HG03342 (cell line): ENCODE measurements around the gene NEK4.
"Not testable (repeated sequence)": the region's sequence is repeated elsewhere in the genome, so short reads cannot be mapped to it uniquely, and the experiment has no call there.

Experiments
- ATAC-seq: cut with Tn5 transposase; IDR thresholded peaks from one replicate; pipeline ENCODE4 v1.9.1; 2021; ENCODE audit warnings: mild to moderate bottlenecking, moderate library complexity; ENCODE audit not compliant: unreplicated experiment

The NEK4 gene

GRCh38 chr3:52743152-52743551, 27.6 kb downstream of the NEK4 start:
- ATAC-seq: no peak

- ATAC-seq: no peak
Measured at GRCh38 chr3:52742418-52743041, 28.2 kb downstream of the NEK4 start.

- no peak for ATAC-seq
Measured at GRCh38 chr3:52739730-52740129, 31.0 kb downstream of the NEK4 start.

GRCh38 chr3:52733256-52733891, 37.4 kb downstream of the NEK4 start:
- ATAC-seq: no peak

- no peak for ATAC-seq
Measured at GRCh38 chr3:52731590-52731989, 39.1 kb downstream of the NEK4 start.

GRCh38 chr3:52730681-52731080, 40.1 kb downstream of the NEK4 start:
- no peak for ATAC-seq

- ATAC-seq: not testable (repeated sequence)
Measured at GRCh38 chr3:52728753-52729152, 42.0 kb downstream of the NEK4 start.

GRCh38 chr3:52724511-52724910, 46.2 kb downstream of the NEK4 start:
- ATAC-seq: no peak

- ATAC-seq: no peak
Measured at GRCh38 chr3:52723935-52724334, 46.8 kb downstream of the NEK4 start.

GRCh38 chr3:52722491-52722890, 48.2 kb downstream of the NEK4 start:
- no peak for ATAC-seq

- ATAC-seq: no peak
Measured at GRCh38 chr3:52721730-52722008, 49.1 kb downstream of the NEK4 start.

- no peak for ATAC-seq
Measured at GRCh38 chr3:52721002-52721729, 49.6 kb downstream of the NEK4 start.

GRCh38 chr3:52719618-52720017, 51.1 kb downstream of the NEK4 start:
- no peak for ATAC-seq

GRCh38 chr3:52715714-52716305, 54.9 kb downstream of the NEK4 start:
- no peak for ATAC-seq

GRCh38 chr3:52714335-52715302, 56.1 kb downstream of the NEK4 start:
- ATAC-seq: no peak

GRCh38 chr3:52712291-52713212, 58.2 kb downstream of the NEK4 start:
- no peak for ATAC-seq

GRCh38 chr3:52710512-52710911, 60.2 kb downstream of the NEK4 start:
- no peak for ATAC-seq

- no peak for ATAC-seq
Measured at GRCh38 chr3:52707585-52707984, 63.2 kb downstream of the NEK4 start.

- ATAC-seq: peak; percentile 82
Measured at GRCh38 chr3:52705688-52706686, 64.8 kb downstream of the NEK4 start, which contains the start of the genes GLT8D1 and SPCS1. GLT8D1 (minus strand) TSS chr3:52705791; CDS start chr3:52700460, 5,331 bp downstream. SPCS1 (plus strand) TSS chr3:52706106; CDS start chr3:52706247, 141 bp downstream.
